SH-SY5Y (cell line): Measurements from ENCODE around the gene TPRA1.

Source experiments
- GATA2 ChIP-seq: IDR thresholded peaks from 2 replicates; pipeline ENCODE4 v1.6.1; 2011; ENCODE audit warnings: mild to moderate bottlenecking, low read depth, low read length
- GATA3 ChIP-seq: IDR thresholded peaks from 2 replicates; pipeline ENCODE4 v1.6.1; 2011; ENCODE audit warnings: low read depth, mild to moderate bottlenecking, low read length, moderate library complexity

- TF ChIP-seq GATA2 (no peak), GATA3 (no peak)
Observed at GRCh38 chr3:127541320-127541719, 49.2 kb downstream of the TPRA1 start.
